ENCODE measurements around the gene CHURC1.

The CHURC1 gene

DNA sequence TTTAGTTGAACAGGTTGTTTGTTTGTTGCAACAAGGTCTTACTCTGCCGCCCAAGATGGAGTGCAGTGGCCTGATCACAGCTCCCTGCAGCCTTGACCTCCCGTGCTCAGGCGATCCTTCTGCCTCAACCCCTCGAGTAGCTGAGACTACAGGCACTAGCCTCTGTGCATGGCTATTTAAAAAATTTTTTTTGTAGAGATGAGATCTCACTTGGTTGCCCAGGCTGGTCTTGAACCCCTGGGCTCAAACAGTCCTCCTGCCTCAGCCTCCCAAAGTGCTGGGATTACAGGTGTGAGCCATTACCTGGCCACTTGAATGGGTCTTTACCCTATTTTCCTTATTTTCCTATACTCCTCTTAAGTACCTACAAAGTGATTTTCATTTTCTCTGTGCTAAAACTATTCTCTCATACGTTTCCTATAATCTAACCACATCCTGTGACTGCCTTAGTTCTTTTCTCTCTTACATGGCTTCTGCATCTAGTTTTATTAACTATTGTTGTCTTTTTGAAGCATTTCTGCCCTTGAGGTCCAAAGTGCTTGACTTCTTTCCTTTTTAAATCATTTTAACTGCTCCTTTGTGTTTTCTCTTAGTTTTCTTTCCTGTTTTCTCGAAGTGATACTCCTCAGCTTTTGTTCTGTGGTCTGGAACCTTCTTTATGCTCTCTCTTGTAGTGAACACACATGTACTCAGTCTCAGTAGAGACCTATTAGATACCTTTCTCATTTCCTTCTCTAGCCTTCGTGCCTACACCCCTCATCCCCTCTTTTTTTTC, 14.2 kb downstream of the CHURC1 start:
- DNase-seq (ENCODE audit: low read depth, low spot score) = no peak
- H3K4me3 ChIP-seq (ENCODE audit: low read depth, low read length) = no peak overlapping the region
- TF ChIP-seq, protein P1, sequence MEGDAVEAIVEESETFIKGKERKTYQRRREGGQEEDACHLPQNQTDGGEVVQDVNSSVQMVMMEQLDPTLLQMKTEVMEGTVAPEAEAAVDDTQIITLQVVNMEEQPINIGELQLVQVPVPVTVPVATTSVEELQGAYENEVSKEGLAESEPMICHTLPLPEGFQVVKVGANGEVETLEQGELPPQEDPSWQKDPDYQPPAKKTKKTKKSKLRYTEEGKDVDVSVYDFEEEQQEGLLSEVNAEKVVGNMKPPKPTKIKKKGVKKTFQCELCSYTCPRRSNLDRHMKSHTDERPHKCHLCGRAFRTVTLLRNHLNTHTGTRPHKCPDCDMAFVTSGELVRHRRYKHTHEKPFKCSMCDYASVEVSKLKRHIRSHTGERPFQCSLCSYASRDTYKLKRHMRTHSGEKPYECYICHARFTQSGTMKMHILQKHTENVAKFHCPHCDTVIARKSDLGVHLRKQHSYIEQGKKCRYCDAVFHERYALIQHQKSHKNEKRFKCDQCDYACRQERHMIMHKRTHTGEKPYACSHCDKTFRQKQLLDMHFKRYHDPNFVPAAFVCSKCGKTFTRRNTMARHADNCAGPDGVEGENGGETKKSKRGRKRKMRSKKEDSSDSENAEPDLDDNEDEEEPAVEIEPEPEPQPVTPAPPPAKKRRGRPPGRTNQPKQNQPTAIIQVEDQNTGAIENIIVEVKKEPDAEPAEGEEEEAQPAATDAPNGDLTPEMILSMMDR (IDR thresholded peaks at IDR 0.05; ENCODE audit: low read depth, low read length) = no peak
- in situ Hi-C loops (cut with HindIII; ENCODE audit: low sequenced_read_pairs) = no loop called here

DNA sequence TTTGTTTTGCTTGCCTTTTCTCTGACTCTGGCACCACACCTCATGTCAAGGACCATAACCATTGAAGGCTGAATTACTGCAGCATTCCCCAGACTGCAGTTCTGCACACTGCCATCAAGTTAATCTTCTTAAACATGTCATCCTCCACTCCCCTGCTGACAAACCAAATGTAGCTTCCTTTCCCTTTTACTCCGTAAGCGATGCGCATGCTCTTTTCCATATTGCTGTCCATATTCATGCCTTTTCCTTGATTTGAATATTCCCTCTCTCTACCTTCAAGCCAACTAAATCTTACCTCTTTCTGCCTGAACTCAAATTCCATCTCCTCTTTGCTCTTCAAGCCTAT, 14.7 kb downstream of the CHURC1 start:
- in situ Hi-C loops (cut with HindIII; ENCODE audit: low sequenced_read_pairs) = no loop called here
- TF ChIP-seq, protein P1 (IDR thresholded peaks at IDR 0.05; ENCODE audit: low read depth, low read length) = no peak
- H3K4me3 ChIP-seq (ENCODE audit: low read depth, low read length) = no peak overlapping the region
- DNase-seq (ENCODE audit: low read depth, low spot score) = no peak

DNA sequence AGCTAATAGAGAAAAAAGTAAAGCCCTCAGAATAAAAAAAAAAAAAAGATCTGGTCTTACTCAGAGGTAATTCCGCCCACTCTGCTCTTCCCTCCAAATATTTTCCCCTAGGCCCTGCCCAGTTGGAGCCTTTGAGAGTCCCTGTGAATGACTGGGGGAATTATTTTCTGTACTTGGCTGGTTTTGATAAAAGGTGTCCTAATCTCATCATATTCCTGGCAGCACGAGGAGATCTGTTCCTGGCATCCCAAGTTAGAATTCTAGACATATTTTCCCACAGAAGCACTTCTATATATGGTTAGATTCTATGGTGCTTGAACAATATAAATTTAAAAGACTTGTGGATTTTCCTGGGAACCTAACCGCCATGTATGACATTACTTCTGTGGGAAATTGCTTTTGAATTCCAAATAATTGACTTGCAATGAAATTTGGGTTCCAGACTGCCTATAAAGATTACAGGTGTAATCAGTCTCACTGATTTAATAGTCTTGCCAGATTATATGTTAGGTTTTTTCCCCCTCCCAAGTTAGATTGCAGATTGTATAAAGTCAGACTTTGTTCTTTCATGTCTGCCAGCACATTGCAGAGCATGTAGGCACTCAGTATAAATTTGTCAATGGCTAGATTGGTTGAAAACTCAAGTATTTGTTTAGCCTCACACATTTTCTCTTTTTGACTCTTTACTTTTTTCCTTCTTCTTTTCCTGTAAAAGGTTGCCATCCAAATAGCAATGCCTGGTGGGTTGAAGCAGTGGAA, 16.0 kb downstream of the CHURC1 start:
- DNase-seq (ENCODE audit: low read depth, low spot score) = no peak
- in situ Hi-C loops (cut with HindIII; ENCODE audit: low sequenced_read_pairs) = no loop called here
- no peak overlapping the region for H3K4me3 ChIP-seq (ENCODE audit: low read depth, low read length)
- TF ChIP-seq, protein P1 (IDR thresholded peaks at IDR 0.05; ENCODE audit: low read depth, low read length) = no peak

DNA sequence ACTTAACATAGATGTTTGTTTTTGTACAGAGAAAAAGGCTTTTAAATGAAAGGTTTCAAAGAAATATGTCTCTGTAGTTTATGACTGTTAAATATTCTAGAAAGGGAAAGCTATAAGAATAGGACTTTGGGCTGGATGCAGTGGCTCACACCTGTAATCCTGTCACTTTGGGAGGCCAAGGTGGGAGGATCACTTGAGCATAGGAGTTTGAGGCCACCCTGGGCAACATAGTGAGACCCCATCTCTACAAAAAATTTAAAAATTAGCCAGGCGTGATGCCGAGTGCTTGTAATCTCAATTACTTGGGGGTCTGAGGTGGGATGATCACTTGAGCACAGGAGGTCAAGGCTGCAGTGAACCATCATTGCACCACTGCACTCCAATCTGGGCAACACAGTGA, 16.9 kb downstream of the CHURC1 start:
- TF ChIP-seq, protein P1 (IDR thresholded peaks at IDR 0.05; ENCODE audit: low read depth, low read length) = no peak

DNA sequence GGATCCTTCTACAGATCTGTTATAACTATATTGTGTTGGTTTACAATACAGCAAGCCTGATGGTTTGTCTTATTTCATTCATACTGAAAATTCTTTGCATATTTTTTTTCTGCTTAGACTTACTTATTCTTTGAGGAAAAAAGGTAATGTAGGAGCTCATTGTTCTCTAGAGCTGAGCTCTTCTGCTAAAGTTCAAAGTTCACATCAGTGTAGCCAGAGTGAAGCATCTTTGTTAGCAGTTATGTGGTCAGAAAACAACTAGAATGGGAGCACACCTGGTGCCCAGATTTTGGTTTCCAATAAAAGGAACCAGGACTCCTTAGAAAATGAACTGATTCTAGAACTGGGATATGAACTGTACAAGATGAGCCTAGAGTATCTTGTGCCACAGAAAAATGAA, 18.0 kb downstream of the CHURC1 start:
- H3K4me3 ChIP-seq (ENCODE audit: low read depth, low read length) = no peak overlapping the region
- DNase-seq (ENCODE audit: low read depth, low spot score) = no peak
- TF ChIP-seq, protein P1 (IDR thresholded peaks at IDR 0.05; ENCODE audit: low read depth, low read length) = no peak
- in situ Hi-C loops (cut with HindIII; ENCODE audit: low sequenced_read_pairs) = no loop called here

More for the DNA sequence above, 16.9 kb downstream of the CHURC1 start:
- in situ Hi-C loops (cut with HindIII; ENCODE audit: low sequenced_read_pairs) = no loop called here
- no peak for DNase-seq (ENCODE audit: low read depth, low spot score)
- H3K4me3 ChIP-seq (ENCODE audit: low read depth, low read length) = no peak overlapping the region

DNA sequence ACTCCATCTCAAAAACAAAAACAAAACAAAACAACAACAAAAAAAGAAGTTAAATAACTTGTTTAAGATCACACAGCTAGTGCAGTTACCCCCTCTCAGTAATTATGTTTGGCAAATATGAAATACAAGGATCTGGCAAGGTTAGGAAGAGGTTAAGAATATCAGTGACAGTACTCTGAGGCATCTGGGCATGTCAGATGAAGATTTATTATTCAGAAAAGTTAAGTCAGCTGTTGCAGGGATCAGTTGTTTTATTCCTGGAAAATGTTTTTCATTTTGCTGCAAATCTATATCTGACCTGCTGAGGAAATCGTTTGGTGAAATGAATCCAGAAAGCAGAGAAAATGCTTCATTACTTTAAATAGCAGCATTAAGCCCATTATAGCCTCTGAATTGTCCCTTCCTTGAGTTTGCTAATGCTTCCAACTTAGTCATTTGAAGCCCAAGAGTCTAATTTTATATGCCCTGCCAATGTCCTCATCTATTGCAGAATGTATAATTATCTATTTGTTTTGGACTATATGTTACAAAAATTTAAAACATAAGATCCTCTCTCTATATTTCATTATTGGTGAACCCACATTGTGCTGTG, 20.2 kb downstream of the CHURC1 start:
- no peak overlapping the region for H3K4me3 ChIP-seq (ENCODE audit: low read depth, low read length)
- DNase-seq (ENCODE audit: low read depth, low spot score) = no peak
- in situ Hi-C loops (cut with HindIII; ENCODE audit: low sequenced_read_pairs) = no loop called here
- TF ChIP-seq, protein P1 (IDR thresholded peaks at IDR 0.05; ENCODE audit: low read depth, low read length) = no peak
